Activated CD8-positive, alpha-beta memory T cell treated with anti-CD3 and anti-CD28 coated beads, Interleukin-2, amount 50 U/mL, for 1 hour (primary cell): Measurements from ENCODE around the gene RRM2.
A peak's percentile ranks its signal among the peaks of the same experiment; 100 is the strongest.

Source experiments
- DNase-seq: peaks from one replicate; pipeline ENCODE4 v3.0.0-alpha.2; 2020; ENCODE audit errors: extremely low read depth

RRM2 gene

DNA sequence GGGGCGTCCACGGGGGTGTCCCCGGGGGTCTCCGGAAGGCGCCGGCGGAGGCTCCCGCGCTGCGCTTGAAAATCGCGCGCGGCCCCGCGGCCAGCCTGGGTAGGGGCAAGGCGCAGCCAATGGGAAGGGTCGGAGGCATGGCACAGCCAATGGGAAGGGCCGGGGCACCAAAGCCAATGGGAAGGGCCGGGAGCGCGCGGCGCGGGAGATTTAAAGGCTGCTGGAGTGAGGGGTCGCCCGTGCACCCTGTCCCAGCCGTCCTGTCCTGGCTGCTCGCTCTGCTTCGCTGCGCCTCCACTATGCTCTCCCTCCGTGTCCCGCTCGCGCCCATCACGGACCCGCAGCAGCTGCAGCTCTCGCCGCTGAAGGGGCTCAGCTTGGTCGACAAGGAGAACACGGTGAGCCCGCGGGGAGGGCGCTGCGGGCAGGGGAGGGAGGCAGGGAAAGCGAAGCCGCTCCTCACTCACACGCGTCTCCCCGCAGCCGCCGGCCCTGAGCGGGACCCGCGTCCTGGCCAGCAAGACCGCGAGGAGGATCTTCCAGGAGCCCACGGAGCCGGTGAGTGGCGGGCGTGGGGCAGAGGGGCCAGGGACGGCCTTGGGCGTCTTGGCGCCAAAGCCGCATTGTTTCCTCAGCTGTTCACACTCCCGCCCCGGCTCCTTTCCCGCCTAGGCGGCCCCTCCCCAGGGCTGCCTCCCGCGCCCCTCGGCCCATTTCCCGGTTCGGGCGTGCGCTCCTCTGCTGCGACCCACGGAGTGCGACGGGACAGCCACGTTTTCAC lies at the start of gene RRM2:
Gene RRM2 (plus strand): TSS at position 240 of the 781 bp plus-strand sequence. CDS start 60 bp downstream, at position 300.
- DNase-seq = peak; percentile 65

DNA sequence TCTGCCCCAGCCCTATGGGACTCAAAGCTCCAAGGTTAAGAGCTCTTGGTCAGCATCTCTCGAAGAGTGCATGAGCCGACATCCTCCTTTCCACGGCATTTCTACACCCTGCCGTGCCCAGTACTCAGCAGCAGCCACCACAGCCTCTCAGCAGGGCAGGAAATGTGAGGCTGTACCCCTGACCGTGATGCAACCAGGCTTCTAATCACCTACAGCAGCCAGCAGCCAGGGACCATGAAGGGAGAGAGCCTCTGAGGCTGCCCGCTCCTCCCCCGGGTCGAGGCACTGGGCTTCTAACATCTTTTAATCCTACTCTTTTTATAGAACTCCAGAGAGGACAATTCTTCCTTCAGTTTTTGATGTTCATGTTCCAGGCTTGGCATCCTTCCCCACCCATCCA lies 48.8 kb upstream of the RRM2 start:
- no peak for DNase-seq

GRCh38 chr2:10075101-10075500 lies 47.4 kb upstream of the RRM2 start:
- no peak for DNase-seq

DNA sequence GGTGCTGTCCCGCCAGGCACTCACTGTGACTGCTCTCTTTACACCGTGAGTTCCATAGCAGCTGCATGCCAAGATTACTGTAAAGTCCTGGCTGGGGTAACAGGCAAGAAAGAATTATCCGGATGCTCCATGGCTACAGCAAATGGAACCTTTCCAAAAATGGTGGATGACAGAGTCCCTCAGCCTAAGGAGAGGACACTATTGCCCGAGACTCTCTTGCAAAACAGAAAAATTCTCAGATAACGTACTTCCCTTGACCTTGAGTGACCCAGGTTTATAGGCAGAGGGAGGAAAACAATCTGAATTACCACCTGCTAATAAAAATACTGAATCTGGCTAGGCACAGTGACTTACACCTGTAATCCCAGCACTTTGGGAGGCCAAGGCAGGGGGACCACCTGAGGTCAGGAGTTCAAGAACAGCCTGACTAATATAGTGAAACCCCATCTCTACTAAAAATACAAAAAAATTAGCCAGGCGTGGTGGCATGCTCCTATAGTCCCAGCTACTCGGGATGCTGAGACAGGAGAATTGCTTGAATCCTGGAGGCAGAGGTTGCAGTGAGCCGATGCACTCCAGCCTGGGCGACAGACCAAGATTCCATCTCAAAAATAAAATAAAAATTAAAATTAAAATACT lies 46.8 kb upstream of the RRM2 start:
- no peak for DNase-seq

GRCh38 chr2:10076511-10076910 lies 46.0 kb upstream of the RRM2 start:
- DNase-seq = no peak

- DNase-seq = no peak
Measured at GRCh38 chr2:10076988-10077527, 45.5 kb upstream of the RRM2 start.

GRCh38 chr2:10078001-10078400 lies 44.5 kb upstream of the RRM2 start:
- DNase-seq = no peak

- DNase-seq = no peak
Measured at GRCh38 chr2:10078704-10079265, 43.8 kb upstream of the RRM2 start.

DNA sequence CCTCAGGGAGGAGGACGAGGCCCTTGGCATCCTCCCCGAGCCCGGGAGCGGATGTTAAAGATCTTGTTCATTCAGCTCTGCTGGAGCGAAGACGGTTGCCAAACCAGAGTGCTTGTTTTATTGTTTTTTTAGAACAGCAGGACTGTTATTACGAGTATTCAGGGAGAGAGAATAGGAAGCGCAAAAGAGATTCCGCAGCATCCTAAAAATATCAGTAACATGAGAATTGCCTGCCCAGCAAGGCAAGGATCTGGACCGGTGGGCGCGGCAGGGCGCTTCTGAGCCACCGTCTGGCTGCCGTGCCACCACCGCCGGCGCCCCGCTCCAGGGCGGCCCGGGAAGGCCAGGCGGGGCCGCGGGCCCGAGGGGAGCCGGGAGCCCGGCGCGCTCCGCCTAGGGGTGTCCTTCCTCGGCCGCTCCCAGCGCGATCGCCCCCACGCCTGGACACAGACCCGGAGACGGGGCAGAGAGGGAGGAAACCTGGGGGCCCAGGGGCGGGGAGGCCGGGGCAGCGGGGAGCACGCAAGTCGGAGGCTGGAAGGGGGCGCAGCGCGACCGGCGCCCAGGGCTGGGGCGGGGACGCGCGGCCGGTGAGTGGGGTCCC lies 43.2 kb upstream of the RRM2 start:
- no peak for DNase-seq

DNA sequence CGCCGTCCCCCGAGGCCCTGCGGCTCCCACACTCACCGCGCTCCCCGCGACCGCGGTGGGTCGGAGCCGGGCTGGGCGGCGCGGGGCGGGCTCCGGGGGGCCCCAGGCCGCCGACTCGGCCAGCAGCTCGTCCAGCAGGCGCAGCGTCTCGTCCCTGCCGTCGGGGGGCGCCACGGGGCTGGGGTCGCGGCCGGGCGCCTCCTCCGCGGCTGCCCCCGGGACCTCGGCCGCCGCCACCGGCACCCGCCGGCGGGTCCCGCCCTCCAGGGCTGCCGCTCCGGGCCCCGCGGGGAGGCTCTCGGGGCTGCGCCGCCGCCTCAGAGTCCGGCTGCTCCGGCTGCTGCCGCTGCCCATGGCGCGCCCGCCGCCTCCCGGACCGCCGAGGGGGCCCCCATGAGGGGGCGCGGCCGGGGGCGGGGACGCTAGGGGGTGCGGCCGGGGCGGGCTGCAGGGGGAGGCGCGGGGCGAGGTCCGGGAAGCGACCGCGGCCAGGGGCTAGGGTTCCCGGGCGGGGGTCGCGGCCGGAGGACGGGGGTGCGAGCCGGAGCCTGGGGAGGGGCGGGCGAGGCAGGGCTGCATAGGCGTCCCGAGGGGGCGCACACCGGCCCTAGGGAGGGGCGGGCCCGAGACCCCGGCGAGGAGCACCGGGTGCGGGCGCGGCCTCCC lies 42.5 kb upstream of the RRM2 start, which contains the start of gene CYS1:
Gene CYS1 (minus strand): TSS at position 542 of the 666 bp plus-strand sequence. CDS start 188 bp downstream, at position 354.
- no peak for DNase-seq

DNA sequence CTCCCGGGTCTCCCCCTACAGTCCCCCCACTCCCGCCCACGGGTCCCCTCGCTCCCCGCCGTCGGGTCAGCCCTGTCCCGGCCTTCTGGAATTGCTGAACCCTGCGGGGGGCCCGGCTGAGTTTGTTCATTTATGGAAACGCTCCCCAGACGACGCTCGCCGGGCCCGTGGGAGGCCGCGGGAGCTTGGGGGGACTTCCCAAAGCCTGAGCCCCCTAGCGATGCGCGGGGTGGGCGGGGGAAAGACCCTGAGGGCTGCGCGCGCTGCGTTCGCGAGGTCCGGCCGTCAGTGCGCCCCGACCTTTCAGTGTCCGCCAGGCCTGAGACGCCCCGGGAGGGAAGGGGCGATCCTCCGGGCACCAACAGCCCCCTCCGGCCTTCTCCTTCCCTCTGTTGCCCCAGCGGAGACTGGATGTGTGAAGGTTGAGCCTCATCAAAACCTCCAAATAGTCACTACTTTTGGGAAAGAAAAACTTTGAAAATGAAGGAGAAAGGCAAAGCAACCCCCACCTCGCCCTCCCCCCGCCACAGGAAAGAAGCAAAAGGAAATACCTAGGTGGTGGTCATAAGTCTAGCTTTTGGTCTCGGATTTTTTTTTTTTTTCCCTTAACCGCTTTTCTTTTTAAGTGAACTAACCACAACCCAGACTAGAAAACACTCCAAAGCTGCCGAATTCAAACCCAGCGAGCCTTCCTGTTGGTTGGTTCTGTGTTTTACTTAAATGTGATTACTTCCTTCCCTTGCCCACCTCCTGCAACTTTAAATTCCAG lies 41.8 kb upstream of the RRM2 start:
- DNase-seq = peak; percentile 8

DNA sequence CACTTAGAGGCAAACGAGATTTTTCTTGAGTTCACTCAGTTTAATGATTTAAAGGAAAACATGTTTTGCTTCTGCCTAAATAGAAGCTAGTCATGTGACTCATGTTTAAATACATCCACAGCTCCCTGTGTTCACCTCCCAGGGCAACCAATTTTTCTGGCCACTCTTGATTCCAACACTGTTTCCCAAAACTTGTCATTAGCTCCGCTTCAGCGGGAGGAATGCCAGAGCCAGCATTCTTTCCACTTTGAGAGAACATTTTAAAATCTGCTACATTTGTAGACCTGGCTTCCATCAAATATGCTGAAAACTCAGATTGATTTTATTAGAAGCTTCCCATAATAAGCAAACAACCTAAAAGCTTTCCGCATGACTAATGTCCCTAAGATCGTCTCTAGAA lies 39.5 kb upstream of the RRM2 start:
- DNase-seq = no peak

DNA sequence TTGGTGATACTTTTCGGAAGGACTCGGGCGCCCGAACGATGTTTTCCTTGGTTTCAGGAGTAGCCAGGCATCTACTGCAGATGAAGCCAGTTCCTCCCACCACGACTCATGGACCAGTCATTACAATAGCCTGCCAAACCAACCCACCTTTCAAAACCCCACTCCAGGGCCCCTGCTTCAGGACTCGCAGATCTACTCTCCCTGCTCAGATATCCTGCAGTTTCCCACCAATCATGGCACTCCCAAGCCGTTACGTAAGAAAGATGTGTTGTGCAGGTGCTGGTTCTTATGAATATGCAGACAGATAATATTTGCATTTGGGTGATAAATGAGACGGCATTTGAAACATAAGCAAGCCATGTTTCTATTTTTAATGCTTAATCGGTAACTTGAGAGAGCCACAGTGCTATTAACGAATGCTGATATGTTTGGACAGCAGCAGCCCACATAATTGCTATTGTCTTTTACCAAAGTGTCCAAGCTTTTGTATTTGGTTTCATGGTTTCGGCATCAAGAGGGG lies 38.8 kb upstream of the RRM2 start:
- DNase-seq = no peak

GRCh38 chr2:10084223-10084865 lies 38.2 kb upstream of the RRM2 start:
- DNase-seq = no peak

- no peak for DNase-seq
Measured at GRCh38 chr2:10085043-10085667, 37.4 kb upstream of the RRM2 start.

- DNase-seq = no peak
Measured at GRCh38 chr2:10085668-10086059, 36.9 kb upstream of the RRM2 start.

DNA sequence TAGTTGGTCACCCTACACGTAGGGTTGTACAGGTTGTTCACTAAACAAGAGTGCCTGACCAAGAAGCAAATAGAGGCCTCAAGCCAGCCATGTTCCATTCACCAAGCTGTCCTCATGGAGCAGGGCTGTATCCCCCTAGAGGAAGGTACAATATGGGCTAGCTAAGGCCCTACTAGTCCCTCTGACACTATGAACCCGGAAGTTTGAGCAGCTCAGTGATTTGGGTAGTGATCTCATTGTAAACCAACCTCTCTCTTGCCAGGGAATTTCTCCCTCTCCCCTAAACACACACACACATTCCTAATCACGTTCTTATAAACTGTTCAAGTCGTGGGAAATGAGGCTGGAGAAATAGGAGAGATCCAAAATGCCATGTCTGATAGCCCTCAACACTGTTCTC lies 35.6 kb upstream of the RRM2 start:
- DNase-seq = no peak

DNA sequence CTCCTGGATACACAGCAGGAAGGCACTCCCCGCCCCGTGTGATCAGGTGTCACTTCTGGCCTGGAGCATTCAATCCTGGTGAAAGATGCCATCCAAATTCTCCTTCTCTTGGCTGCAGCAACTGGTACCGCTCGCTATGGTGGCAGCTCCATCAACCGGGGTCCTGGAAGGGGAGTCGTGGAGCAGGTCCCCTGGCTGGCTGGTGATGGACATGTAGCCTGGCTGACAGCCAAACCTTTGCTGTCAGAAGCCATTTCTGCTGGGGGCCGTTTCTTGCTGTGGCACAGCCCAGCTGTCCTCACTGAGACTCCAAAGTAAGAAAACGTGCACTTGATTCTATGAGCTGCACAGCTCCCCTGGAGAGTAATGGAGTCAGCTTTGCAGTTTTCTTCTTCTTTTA lies 35.2 kb upstream of the RRM2 start:
- no peak for DNase-seq

DNA sequence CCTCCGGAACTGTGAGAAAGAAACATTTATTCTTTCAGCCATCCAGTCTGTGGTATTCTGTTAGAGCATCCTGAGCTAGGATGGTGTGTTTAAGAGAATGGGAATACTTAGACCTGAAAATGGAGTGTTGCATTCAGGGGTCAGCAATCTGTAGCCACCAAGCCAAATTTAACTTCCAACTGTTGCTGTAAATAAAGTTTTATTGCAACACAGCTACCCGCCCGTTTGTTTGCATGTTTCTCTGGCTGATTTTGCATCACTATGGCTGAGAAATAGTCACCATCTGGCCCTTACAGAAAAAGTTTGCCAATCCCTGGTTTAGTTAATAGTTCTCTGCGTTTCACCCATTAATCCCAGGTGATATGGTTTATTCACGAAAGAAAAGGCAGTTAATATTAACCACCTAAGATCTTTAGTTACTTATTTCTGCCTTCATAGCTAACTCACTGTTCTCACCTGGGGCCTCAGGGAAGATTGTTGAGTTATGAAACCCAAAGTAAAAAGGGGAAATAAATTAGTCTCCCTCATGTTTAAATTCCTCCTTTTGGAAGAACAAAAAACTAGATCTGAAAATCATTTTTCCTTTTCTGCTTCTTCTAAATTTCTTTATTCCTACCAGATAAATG lies 32.9 kb upstream of the RRM2 start:
- no peak for DNase-seq
